Fibroblast of the aortic adventitia (primary cell): Measurements from ENCODE around the gene ZHX3. TPM values are rescaled to one million over a fixed set of nuclear protein-coding genes. Genes with fewer than 3 reads are reported as not detected.

Experiments
- DNase-seq: peaks from one replicate; pipeline ENCODE4 v3.0.0-alpha.2; 2010; ENCODE audit warnings: low read depth
- H3K4me3 ChIP-seq: 2 replicates; pipeline ENCODE4 v1.5.1; 2011; ENCODE audit warnings: low read depth, mild to moderate bottlenecking, control low read depth, low read length, moderate library complexity
- CTCF ChIP-seq: IDR thresholded peaks from 2 replicates; pipeline ENCODE4 v1.5.1; 2011; ENCODE audit warnings: mild to moderate bottlenecking, low read length, control low read depth, inconsistent platforms; ENCODE audit not compliant: insufficient read depth
- total RNA-seq: library from RNA; depleted of rRNA; stranded (reverse); fragments of >200 nt; gene quantifications from 2 replicates; pipeline ENCODE4 v1.2.3, GENCODE V29; 2012; ENCODE audit warnings: low replicate concordance

The ZHX3 gene
- total RNA-seq, 1 donor = 47.2 TPM

- TF ChIP-seq CTCF = no peak
- DNase-seq = no peak
- H3K4me3 ChIP-seq = no peak overlapping the region
Observed at GRCh38 chr20:41225091-41225490, 92.4 kb downstream of the ZHX3 start.

GRCh38 chr20:41224281-41224680 lies 93.2 kb downstream of the ZHX3 start:
- H3K4me3 ChIP-seq = no peak overlapping the region
- no peak for DNase-seq
- TF ChIP-seq CTCF = no peak

DNA sequence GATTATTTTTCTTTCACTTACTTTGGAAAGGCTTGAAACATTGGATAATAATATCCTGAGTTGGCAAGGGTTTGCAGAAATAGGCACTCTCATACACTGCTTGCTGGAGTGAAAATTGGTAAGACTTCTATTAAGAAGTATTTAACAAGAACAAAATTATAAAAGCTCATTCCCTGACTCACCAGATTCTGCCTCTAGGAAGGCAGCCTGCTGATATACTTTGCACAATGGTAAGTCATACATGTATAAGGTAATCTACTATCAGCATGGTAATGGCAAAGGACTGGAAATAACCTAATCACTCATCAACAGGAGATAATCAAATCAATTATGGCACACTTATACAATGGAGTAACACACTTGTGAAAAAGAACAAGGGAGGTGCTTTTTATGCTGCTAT lies 94.4 kb downstream of the ZHX3 start:
- peak; percentile 37 for DNase-seq
- H3K4me3 ChIP-seq = no peak overlapping the region
- TF ChIP-seq CTCF = no peak

DNA sequence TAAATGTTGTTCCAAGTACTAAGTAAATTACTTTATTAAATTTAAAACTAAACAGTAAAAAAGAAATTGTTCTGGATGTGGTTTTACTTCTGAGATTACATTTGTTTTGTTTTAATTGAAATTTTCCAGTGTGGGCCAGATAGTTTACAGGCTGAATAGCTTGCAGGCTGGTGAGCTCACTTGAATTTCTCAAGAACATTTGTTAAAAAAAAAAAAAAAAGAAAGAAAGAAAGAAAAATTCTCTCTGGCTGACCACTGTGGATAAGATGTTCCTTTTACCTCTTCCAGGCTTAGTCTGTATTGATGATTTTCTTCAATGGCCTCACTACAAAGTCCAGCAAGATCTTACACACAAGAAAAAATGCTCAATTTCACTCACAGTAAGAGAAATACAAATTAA lies 94.8 kb downstream of the ZHX3 start:
- no peak overlapping the region for H3K4me3 ChIP-seq
- TF ChIP-seq CTCF = no peak
- DNase-seq = peak; percentile 46

DNA sequence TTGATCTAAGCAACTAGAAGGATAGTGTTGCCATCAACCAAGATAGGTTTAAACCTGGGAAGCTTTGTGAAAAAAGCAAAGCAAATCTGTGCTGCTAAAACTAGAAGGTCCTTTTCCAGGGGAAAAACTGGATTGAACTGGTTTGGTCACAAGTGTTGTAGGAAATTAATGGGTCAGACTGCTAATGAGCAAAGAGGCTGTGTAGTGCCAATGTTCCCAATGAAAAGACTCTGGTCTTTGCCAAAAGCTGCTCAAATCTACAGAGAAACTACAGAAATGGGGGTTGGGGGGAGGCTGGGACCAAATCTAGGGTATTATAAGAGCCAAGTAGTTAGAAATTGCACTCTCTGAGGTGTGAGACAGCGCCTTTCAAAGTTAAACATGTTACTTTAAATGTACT lies 95.2 kb downstream of the ZHX3 start:
- DNase-seq = no peak
- TF ChIP-seq CTCF = no peak
- H3K4me3 ChIP-seq = no peak overlapping the region

- H3K4me3 ChIP-seq = no peak overlapping the region
- no peak for TF ChIP-seq CTCF
- DNase-seq = no peak
Observed at GRCh38 chr20:41221614-41222218, 95.8 kb downstream of the ZHX3 start.

GRCh38 chr20:41219824-41220223 lies 97.7 kb downstream of the ZHX3 start:
- no peak for DNase-seq
- TF ChIP-seq CTCF = no peak
- no peak overlapping the region for H3K4me3 ChIP-seq
